CD14-positive monocyte (primary cell): ENCODE measurements around the gene GTF3C5. TPM values are rescaled to one million over a fixed set of nuclear protein-coding genes. Genes with fewer than 3 reads are reported as not detected.

ENCODE experiments used
- DNase-seq, 3 donors: peaks; one replicate each; pipeline ENCODE4 v3.0.0-alpha.2; 2011 to 2022
- H2AFZ ChIP-seq: 2 replicates; pipeline ENCODE4 v1.6.0; 2012; ENCODE audit warnings: mild to moderate bottlenecking, low read depth, low read length, inconsistent platforms; ENCODE audit not compliant: insufficient read depth, poor library complexity, severe bottlenecking
- H3K27ac ChIP-seq, 2 donors: 1 replicate in 1 of 2; 2 replicates in 1 of 2; pipeline ENCODE4 v1.5.1; 2012 to 2013; ENCODE audit warnings: low read length in 2 of 2, control low read depth in 1 of 2, inconsistent platforms in 1 of 2, low read depth in 1 of 2, mild to moderate bottlenecking in 1 of 2
- H3K27me3 ChIP-seq, 2 donors: one replicate each; pipeline versions ENCODE4 v1.6.0 to v1.6.1; 2011 to 2013; ENCODE audit warnings: low read length in 2 of 2; ENCODE audit not compliant: control insufficient read depth in 2 of 2, insufficient read depth in 2 of 2
- H3K36me3 ChIP-seq, 2 donors: replicated peaks in 1 of 2; 1 replicate in 1 of 2; 2 replicates in 1 of 2; pipeline versions ENCODE4 v1.5.1 to v1.6.1; 2012 to 2013; ENCODE audit warnings: low read length in 2 of 2, control low read depth in 1 of 2, inconsistent platforms in 1 of 2, mild to moderate bottlenecking in 1 of 2; ENCODE audit not compliant: insufficient read depth in 2 of 2, control insufficient read depth in 1 of 2
- H3K4me1 ChIP-seq, 2 donors: 1 replicate in 1 of 2; 2 replicates in 1 of 2; pipeline versions ENCODE4 v1.5.1 to v1.6.1; 2012 to 2013; ENCODE audit warnings: low read length in 2 of 2, control low read depth in 1 of 2, inconsistent platforms in 1 of 2, mild to moderate bottlenecking in 1 of 2, moderate library complexity in 1 of 2; ENCODE audit not compliant: insufficient read depth in 2 of 2, control insufficient read depth in 1 of 2
- H3K4me2 ChIP-seq: replicated peaks from 2 replicates; pipeline ENCODE3; 2012; ENCODE audit warnings: low read length, moderate library complexity, mild to moderate bottlenecking; ENCODE audit not compliant: poor library complexity, severe bottlenecking; ENCODE audit errors: extremely low read depth
- H3K4me3 ChIP-seq, 3 experiments: fragments of 200-600 bp in 1 of 3; sonication (generic) in 1 of 3; replicated peaks in 1 of 3; 1 replicate in 2 of 3; 2 replicates in 1 of 3; pipeline ENCODE4 v1.5.1; 2011 to 2013; ENCODE audit warnings: low read length in 3 of 3, mild to moderate bottlenecking in 3 of 3, control low read depth in 2 of 3, low read depth in 2 of 3, inconsistent platforms in 1 of 3, moderate library complexity in 1 of 3
- H3K79me2 ChIP-seq: 2 replicates; pipeline ENCODE4 v1.6.0; 2012; ENCODE audit warnings: mild to moderate bottlenecking, control low read depth, inconsistent platforms, low read length, moderate library complexity; ENCODE audit not compliant: insufficient read depth
- H3K9ac ChIP-seq: 2 replicates; pipeline ENCODE4 v1.6.0; 2017; ENCODE audit warnings: low read length, mild to moderate bottlenecking; ENCODE audit not compliant: insufficient read depth, poor library complexity, severe bottlenecking
- H3K9me3 ChIP-seq, 2 donors: replicated peaks in 1 of 2; 1 replicate in 1 of 2; 2 replicates in 1 of 2; pipeline versions ENCODE4 v1.5.1 to v1.6.1; 2012 to 2013; ENCODE audit warnings: low read length in 2 of 2, control low read depth in 1 of 2; ENCODE audit not compliant: control insufficient read depth in 1 of 2, insufficient read depth in 1 of 2
- H4K20me1 ChIP-seq: 2 replicates; pipeline ENCODE4 v1.6.0; 2012; ENCODE audit warnings: mild to moderate bottlenecking, low read length, control low read depth, moderate library complexity; ENCODE audit not compliant: insufficient read depth
- H3K27ac Mint-ChIP-seq, 7 donors: one replicate each; pipeline ENCODE4 v1.8.0; 2020; ENCODE audit warnings: mild to moderate bottlenecking in 7 of 7, mixed read lengths in 7 of 7, moderate library complexity in 6 of 7, inconsistent platforms in 2 of 7
- H3K27me3 Mint-ChIP-seq, 3 donors: one replicate each; pipeline ENCODE4 v1.8.0; 2021 to 2022; ENCODE audit warnings: low read depth in 3 of 3, mild to moderate bottlenecking in 3 of 3, mixed read lengths in 3 of 3, moderate library complexity in 3 of 3, inconsistent platforms in 1 of 3
- H3K36me3 Mint-ChIP-seq, 2 donors: one replicate each; pipeline ENCODE4 v1.8.0; 2020; ENCODE audit warnings: mixed read lengths in 2 of 2, inconsistent platforms in 1 of 2, mild to moderate bottlenecking in 1 of 2
- H3K4me1 Mint-ChIP-seq: one replicate; pipeline ENCODE4 v1.8.0; 2020; ENCODE audit warnings: mild to moderate bottlenecking, mixed read lengths
- H3K4me3 Mint-ChIP-seq, 2 donors: one replicate each; pipeline ENCODE4 v1.8.0; 2020; ENCODE audit warnings: mild to moderate bottlenecking in 2 of 2, mixed read lengths in 2 of 2, moderate library complexity in 1 of 2
- H3K9me3 Mint-ChIP-seq, 7 donors: one replicate each; pipeline ENCODE4 v1.8.0; 2020 to 2022; ENCODE audit warnings: mixed read lengths in 7 of 7, mild to moderate bottlenecking in 6 of 7, moderate library complexity in 6 of 7, inconsistent platforms in 2 of 7
- CTCF ChIP-seq: fragments of 200-600 bp; IDR thresholded peaks from one replicate; pipeline ENCODE4 v1.8.0; 2022; ENCODE audit warnings: antibody characterized with exemption, mild to moderate bottlenecking
- WGBS: methylation state at CpG from one replicate; pipeline ENCODE4 v1.1.5; 2013; ENCODE audit warnings: missing lambda C conversion rate; ENCODE audit not compliant: insufficient coverage; 5-methylcytosine and 5-hydroxymethylcytosine counted together
- intact Hi-C, 2 donors: fragments of 100-400 bp; cut with micrococcal nuclease; formaldehyde crosslinking; loops; one replicate each; pipeline versions ENCODE4 v1.15.0 to v1.15.1; 2023
- polyA plus RNA-seq, 3 donors: library from polyadenylated mRNA; depleted of rRNA in 1 of 3; unstranded in 2 of 3; stranded (reverse) in 1 of 3; fragments of 300-500 nt in 2 of 3; fragments of >200 nt in 1 of 3; fragmentation: Illumina TruSeq in 2 of 3; gene quantifications; 1 replicate in 2 of 3; 2 replicates in 1 of 3; pipeline ENCODE4 v1.2.3, GENCODE V29; 2012 to 2021

The GTF3C5 gene
- polyA plus RNA-seq, 3 donors, result 21.3 to 75.6 (median 24.4) TPM

DNA sequence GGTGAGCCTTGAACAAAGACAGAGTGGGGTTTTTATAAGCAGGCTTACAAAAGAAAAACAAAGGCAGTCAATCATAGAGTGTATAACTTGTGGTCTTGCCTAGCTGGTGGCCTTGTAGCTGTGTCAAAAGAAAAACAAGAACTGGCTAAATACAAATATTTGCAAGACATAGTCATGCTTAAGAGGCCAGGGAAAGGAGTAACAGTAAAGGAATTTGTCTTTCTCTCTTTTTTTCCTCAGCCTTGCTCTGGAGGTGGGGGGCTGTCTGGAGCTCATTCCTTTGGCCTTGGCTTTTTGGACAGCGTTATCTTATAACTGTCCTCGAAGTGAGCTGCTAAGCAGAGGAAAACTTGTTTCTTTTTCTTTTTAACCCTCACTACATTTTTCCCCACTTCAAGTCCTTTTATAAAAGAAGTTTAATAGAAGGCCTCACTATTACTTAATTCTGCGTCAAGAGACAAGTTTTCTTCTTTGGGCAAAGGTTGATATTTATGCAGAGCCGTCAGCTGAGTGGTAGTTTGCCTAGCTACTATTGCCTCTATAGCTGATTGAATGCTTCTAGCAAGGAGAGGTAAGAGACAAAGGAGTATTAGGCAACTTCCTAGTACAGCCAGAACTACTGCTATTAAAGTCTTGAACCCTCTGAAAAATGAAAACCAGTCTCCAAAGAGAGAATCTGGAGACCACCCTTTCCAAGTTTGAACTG is 45.3 kb downstream of the GTF3C5 start:
- H3K27ac ChIP-seq, result no peak overlapping the region
- H3K4me1 ChIP-seq, result no peaks in the 10 kb centered on the region
- Mint-ChIP-seq H3K27me3 (peaks cover 2 to 9% (median 4%) of the 10 kb centered on the region in 3 donors), H3K4me3 (no peak overlapping the region), H3K4me1 (peaks cover 2% of the 10 kb centered on the region), H3K36me3 (no peaks in the 10 kb centered on the region), H3K27ac (no peak overlapping the region), H3K9me3 (no peaks in the 10 kb centered on the region)
- H3K79me2 ChIP-seq, result no peaks in the 10 kb centered on the region
- no peaks in the 10 kb centered on the region for H3K9me3 ChIP-seq
- no peak overlapping the region for H3K9ac ChIP-seq
- no peak overlapping the region for H3K4me3 ChIP-seq
- H4K20me1 ChIP-seq, result no peaks in the 10 kb centered on the region
- peaks cover 0 to 14% of the 10 kb centered on the region in 2 donors for H3K27me3 ChIP-seq
- H3K4me2 ChIP-seq, result no peak overlapping the region
- no peak for DNase-seq
- H3K36me3 ChIP-seq, result no peaks in the 10 kb centered on the region
- no peak overlapping the region for H2AFZ ChIP-seq
- no peak for TF ChIP-seq CTCF
- intact Hi-C loops, result no loop called here
- no CpG with 5 or more reads among the region's 4 CpGs for WGBS

GRCh38 chr9:133076691-133077090 is 45.9 kb downstream of the GTF3C5 start:
- H3K9ac ChIP-seq, result no peak overlapping the region
- DNase-seq, result no peak
- no peaks in the 10 kb centered on the region for H3K79me2 ChIP-seq
- no peak overlapping the region for H3K27ac ChIP-seq
- no peaks in the 10 kb centered on the region for H3K4me1 ChIP-seq
- no CpG with 5 or more reads among the region's 4 CpGs for WGBS
- H3K4me2 ChIP-seq, result no peak overlapping the region
- peaks cover 2% of the 10 kb centered on the region for H3K4me1 Mint-ChIP-seq
- peaks cover 2 to 9% (median 4%) of the 10 kb centered on the region in 3 donors for H3K27me3 Mint-ChIP-seq
- no peaks in the 10 kb centered on the region for H3K9me3 Mint-ChIP-seq
- peaks cover 0 to 16% of the 10 kb centered on the region in 2 donors for H3K27me3 ChIP-seq
- H3K4me3 Mint-ChIP-seq, result no peak overlapping the region
- H2AFZ ChIP-seq, result no peak overlapping the region
- H3K36me3 Mint-ChIP-seq, result no peaks in the 10 kb centered on the region
- no peaks in the 10 kb centered on the region for H4K20me1 ChIP-seq
- no peaks in the 10 kb centered on the region for H3K36me3 ChIP-seq
- no peak for TF ChIP-seq CTCF
- intact Hi-C loops, result no loop called here
- H3K4me3 ChIP-seq, result no peak overlapping the region
- H3K27ac Mint-ChIP-seq, result no peak overlapping the region
- H3K9me3 ChIP-seq, result no peaks in the 10 kb centered on the region
